ENCODE measurements around the gene CHMP4B.

The CHMP4B gene

GRCh38 chr20:33840160-33840559 is 29.0 kb downstream of the CHMP4B start:
- no peak for DNase-seq (ENCODE audit: low read depth)

GRCh38 chr20:33840759-33841435 is 29.7 kb downstream of the CHMP4B start:
- no peak for DNase-seq (ENCODE audit: low read depth)

GRCh38 chr20:33841436-33841799 is 30.3 kb downstream of the CHMP4B start:
- DNase-seq (ENCODE audit: low read depth) = no peak

DNA sequence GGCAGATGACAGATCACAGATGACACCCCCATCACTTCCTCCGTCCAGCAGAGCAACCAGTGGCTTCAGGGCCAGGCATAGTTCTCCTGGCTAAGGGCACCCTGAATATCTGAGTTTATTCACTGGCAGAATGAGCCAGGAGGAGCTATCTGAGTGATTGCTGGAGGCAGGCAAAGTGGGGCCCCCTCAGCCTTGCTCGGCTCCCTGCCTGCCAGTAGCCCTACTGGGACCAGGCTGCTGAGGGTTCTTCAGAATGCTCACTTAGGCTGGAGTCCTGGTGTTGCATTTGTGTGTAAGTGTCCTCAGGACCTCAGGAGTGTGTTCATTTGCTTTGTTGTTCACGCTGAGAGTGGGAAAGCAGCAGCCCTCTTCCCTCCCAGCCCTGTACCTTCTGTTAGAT is 31.2 kb downstream of the CHMP4B start:
- no peak for DNase-seq (ENCODE audit: low read depth)

DNA sequence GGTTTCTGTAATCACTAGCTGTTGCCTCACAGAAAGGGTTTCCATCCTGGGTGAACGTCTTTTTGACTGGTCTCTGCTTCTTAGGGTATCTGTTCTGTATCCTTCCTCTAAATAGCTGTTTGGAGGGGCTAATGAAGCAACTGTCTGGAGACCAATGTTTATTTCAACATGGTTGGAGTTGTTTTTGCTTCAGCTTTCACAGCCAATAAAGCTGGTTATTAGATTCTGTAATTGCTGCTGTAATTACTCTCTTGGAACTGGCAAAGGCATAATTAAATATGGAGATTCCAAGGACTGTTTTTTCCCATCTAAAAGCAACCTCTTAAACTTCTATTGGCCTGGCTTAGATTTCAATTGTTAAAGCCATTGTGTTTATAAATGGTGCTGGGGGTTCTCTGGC is 31.9 kb downstream of the CHMP4B start:
- DNase-seq (ENCODE audit: low read depth) = no peak

GRCh38 chr20:33843854-33844253 is 32.7 kb downstream of the CHMP4B start:
- DNase-seq (ENCODE audit: low read depth) = no peak

GRCh38 chr20:33846291-33846935 is 35.3 kb downstream of the CHMP4B start:
- peak; percentile 23 for DNase-seq (ENCODE audit: low read depth)

GRCh38 chr20:33847006-33847405 is 35.9 kb downstream of the CHMP4B start:
- DNase-seq (ENCODE audit: low read depth) = no peak

DNA sequence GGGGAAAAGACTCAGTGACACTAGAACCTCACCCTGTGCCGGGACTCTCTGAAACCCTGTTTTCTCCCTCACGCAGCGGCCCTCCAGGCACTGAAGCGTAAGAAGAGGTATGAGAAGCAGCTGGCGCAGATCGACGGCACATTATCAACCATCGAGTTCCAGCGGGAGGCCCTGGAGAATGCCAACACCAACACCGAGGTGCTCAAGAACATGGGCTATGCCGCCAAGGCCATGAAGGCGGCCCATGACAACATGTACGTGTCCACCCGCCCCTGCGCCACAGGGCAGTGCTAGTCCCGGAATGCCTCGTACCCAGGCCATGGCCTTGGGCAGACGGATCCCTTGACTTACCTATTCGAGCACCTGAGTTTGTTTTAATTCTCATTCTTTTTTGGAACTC is 37.2 kb downstream of the CHMP4B start:
- no peak for DNase-seq (ENCODE audit: low read depth)

DNA sequence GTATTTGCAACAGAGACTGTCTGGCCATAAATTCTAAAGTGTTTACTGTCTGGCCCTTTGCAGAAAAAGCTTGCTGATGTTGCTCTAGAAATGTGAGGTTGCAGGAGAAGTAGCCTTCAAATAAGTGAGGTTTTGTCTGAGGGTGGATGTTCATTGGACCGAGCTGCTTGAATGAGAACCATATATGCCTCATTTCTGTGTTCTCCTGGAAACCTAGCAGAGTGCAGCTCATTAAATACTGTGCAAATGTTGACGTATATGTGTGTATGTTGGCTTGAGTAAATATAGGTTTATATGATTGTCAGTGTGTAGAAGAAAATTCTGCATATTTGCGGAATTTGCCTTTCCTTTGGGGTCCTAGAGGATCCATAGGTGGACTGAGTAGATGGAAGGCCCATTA is 39.0 kb downstream of the CHMP4B start:
- DNase-seq (ENCODE audit: low read depth) = no peak

DNA sequence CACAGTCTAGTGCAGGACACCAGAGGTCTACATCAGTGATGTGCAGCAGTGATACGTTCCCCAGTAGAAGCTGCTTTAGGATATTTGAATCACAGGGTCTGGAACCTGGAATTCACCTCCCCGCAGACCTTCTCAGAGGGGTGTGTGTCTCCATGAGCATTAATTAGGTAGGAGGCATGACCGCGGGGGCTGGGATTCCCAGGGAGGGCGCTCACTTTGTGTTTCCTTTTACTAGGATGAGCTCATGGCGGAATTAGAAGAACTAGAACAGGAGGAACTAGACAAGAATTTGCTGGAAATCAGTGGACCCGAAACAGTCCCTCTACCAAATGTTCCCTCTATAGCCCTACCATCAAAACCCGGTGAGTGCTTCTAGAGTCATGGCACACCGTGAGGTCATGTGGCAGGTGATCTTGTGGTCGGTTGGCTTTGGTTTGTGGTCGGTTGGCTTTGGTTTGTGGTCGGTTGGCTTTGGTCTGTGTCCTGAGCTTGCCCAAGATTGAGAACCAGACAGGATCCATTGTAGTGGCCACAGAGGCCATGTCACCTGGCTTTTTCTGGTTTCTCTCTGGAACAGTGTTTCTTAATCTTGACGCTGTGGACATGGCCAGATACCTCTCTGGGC is 40.8 kb downstream of the CHMP4B start:
- no peak for DNase-seq (ENCODE audit: low read depth)

DNA sequence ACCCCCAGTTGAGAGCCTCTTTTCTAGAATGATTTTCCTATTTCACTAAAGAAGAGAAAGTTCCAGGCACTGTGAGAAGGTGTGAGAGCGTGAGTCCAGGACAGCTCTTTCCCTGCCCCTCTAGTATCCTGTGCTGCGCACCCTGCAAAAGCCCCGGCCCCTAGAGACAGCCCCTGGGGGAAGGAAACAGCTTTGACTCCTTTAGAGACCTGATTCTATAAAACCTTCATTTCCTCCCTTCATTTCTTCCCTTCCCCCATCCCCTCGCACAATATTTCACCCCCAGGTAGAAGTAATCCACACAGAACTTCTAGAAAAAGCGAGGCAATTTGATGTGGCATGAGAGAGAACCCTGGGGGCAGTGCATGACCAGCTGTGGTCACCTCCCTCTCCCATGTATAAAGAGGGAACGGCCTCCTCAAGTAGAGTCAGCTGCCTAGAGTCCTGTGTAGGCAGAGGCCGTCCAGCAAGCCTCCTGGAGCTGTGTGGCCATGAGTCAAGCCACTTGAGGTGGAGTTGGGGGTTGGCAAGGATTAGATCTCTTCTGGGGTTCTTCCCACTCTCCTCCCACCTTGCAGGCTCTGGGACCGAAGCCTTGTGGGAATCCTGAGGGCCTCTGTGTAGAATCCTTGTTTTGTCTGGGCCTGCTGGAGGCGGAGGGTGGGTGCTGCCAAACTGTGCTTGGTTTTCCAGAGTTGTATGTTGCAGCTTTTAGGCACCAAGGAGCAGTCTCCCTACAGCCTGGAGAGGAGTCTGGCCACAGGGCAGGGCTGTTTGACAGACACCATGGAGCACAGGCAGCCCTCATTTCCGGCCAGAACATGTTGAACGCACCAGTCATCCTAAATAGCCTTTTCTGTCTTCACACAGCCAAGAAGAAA is 41.7 kb downstream of the CHMP4B start:
- no peak for DNase-seq (ENCODE audit: low read depth)

- no peak for DNase-seq (ENCODE audit: low read depth)
Measured at GRCh38 chr20:33853507-33853813, 42.3 kb downstream of the CHMP4B start.

DNA sequence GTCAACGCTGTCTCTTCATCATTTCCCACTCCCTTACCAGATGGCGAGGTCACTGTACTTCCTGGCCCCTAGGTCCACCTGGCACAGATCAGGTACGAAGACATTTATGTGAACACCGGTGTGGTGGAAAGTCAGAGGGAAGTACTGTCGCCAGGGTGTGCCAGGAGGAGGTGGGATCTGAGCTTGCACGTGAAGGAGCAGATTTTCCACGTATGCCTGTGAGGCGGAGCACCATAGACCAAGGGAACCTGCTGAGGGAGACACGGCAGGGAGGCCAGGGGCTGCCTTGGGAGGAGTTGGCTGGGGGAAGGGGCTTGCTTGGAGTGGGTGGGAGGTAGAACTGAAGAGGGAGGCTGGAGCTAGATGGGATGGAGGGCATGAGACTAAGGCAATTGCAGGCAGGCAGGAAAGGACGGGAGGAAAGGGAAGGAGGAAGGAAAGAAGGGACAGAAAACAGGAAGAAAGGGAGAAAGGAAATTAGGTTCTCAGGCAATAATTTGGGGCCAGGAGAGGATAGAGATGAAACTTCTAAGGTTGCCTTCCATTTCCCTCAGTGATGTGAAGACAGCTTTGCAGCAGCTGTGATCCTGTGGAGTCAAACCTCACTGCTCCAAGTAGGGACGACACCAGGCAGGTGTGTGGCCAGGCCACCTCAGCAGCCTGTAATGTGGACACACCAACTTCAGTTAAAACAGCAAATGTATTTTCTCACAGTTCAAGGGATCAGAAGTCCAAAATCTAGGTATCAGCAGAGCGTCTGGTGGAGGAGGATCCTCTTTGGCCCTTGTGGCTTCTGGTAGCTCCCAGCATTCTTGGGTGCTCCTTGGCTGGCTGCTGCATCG is 46.8 kb downstream of the CHMP4B start:
- DNase-seq (ENCODE audit: low read depth) = no peak

DNA sequence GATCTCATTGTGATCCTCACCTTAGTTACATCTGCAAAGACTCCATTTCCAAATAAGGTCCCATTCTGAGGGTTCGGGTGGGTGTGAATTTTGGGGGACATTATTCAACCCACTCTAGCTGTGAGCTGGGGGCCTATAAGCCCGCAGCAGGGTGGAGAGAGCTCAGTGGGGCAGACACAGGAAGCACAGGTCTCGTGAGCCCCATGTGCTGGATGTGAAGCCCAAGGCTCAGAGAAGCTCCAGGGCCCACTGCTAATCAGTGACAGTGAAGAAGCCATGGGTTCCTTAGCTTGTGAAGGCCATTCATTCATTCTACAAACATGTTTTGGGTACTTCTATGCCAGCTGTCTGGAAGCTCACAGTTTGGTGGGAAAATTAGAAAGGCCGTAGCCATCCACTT is 47.5 kb downstream of the CHMP4B start:
- DNase-seq (ENCODE audit: low read depth) = no peak

- DNase-seq (ENCODE audit: low read depth) = no peak
Measured at GRCh38 chr20:33859157-33859695, 48.1 kb downstream of the CHMP4B start.

GRCh38 chr20:33859751-33860150 is 48.6 kb downstream of the CHMP4B start:
- DNase-seq (ENCODE audit: low read depth) = no peak

- no peak for DNase-seq (ENCODE audit: low read depth)
Measured at GRCh38 chr20:33861458-33861857, 50.3 kb downstream of the CHMP4B start.

GRCh38 chr20:33862709-33863403 is 51.7 kb downstream of the CHMP4B start:
- peak; percentile 42 for DNase-seq (ENCODE audit: low read depth)

- DNase-seq (ENCODE audit: low read depth) = no peak
Measured at GRCh38 chr20:33863440-33864323, 52.5 kb downstream of the CHMP4B start.

Measured in stromal cell of bone marrow (primary cell).